Retinal pigment epithelial cell (primary cell): ENCODE results near the gene SORT1.

Source experiments
- DNase-seq: peaks from one replicate; pipeline ENCODE4 v3.0.0-alpha.2; 2010; ENCODE audit warnings: low read depth
- H3K4me3 ChIP-seq: 2 replicates; pipeline ENCODE4 v1.5.1; 2011; ENCODE audit warnings: mild to moderate bottlenecking, low read length, control low read depth, moderate library complexity
- TF ChIP-seq, protein P1 (sequence below): conservative IDR thresholded peaks from 2 replicates; pipeline ENCODE4 v1.5.1; 2011; ENCODE audit warnings: low read depth, low read length, control low read depth, inconsistent platforms

SORT1 gene

DNA sequence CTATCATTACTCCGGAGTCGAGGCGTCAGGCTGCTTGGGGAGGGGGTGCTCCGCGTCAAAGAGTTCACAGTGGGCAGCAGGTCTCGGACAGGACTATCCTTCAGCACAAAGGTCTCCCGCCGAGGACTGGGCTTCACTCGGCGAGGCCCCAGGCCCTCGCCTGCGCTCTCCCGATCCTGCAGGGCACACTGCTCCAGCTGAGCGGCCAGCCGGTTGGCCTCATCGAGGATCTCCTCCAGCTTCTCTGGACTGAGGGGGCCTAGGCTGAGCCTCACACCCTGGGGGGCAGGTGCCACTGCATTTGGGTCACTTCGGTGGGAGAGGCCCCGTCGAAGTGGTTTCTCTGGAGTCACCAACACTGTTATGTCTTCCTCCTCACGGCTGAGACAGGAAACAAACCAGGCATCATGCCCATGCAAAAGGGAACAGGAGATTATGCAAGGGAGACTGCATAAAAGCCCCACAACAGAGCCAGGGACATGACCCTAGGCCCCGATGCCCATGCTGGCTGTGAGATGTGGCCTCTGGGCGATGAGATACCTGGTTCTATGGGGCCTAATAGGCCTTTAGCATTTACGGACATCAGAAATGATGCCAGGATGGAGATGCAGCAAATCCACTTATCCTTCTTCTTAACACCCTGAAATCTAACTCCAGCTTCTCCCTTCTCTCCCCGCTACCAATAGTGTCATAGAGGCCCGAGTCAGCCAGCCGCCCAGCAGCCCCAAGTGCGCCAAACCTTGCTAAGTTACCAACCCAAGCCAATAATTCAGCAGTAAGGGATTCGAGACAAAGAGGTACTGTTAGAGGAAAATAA is 115.8 kb downstream of the SORT1 start:
- no peak for DNase-seq
- TF ChIP-seq, protein P1, sequence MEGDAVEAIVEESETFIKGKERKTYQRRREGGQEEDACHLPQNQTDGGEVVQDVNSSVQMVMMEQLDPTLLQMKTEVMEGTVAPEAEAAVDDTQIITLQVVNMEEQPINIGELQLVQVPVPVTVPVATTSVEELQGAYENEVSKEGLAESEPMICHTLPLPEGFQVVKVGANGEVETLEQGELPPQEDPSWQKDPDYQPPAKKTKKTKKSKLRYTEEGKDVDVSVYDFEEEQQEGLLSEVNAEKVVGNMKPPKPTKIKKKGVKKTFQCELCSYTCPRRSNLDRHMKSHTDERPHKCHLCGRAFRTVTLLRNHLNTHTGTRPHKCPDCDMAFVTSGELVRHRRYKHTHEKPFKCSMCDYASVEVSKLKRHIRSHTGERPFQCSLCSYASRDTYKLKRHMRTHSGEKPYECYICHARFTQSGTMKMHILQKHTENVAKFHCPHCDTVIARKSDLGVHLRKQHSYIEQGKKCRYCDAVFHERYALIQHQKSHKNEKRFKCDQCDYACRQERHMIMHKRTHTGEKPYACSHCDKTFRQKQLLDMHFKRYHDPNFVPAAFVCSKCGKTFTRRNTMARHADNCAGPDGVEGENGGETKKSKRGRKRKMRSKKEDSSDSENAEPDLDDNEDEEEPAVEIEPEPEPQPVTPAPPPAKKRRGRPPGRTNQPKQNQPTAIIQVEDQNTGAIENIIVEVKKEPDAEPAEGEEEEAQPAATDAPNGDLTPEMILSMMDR: no peak
- peak overlapping the region; percentile 88 for H3K4me3 ChIP-seq

DNA sequence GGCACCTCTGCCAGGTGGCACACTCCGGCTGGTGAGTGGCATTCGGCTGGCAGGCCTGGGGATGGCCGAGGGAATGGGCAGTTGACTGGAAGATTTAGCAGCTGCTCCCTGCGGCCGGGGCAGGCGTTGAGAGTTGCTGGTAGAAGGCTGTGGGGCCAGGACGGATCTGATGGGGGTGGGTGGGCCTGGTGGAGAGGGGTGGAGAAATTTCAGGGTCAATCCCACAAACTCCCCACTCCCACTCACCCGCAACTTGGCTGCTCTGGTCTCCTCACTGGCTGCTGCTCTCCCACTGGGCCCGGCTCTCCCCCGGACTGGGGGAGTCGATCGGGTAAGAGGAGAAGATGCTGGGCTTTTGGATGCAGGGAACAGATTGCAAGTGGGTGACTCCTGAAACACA is 116.9 kb downstream of the SORT1 start:
- no peak for DNase-seq
- TF ChIP-seq, protein P1: no peak
- H3K4me3 ChIP-seq: no peak overlapping the region

DNA sequence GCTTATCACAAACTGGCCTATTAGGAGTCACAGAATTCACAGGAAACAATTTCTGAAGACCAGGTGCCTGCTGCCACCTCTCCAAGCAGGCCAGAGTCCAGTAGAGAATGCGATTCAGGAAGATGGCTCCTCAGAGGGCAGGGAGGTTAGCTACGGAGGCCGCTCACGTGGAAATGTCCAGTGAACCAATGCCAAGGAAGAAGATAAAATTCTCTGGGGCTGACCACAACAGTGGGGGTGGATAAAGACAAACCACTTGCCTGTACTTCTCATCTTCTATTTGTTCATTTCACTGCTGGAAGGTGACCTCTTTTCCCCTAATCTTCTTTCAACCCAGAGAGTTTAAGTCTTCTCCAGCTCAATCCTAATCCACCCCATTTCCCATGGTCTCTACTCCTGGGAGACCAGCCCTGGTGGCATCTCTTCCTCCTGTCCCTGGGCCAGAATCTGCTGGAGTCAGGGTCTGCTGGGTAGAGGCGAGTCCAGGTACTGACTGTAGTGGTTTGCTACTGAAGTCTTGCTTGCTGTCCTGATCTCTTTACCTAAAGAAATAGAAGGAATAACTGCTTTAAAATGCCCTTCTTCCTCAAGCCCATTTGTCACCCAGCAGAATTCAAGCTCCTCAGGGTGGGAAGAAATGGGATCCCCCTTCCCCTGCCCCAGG is 118.0 kb downstream of the SORT1 start:
- H3K4me3 ChIP-seq: no peak overlapping the region
- TF ChIP-seq, protein P1: no peak
- no peak for DNase-seq

DNA sequence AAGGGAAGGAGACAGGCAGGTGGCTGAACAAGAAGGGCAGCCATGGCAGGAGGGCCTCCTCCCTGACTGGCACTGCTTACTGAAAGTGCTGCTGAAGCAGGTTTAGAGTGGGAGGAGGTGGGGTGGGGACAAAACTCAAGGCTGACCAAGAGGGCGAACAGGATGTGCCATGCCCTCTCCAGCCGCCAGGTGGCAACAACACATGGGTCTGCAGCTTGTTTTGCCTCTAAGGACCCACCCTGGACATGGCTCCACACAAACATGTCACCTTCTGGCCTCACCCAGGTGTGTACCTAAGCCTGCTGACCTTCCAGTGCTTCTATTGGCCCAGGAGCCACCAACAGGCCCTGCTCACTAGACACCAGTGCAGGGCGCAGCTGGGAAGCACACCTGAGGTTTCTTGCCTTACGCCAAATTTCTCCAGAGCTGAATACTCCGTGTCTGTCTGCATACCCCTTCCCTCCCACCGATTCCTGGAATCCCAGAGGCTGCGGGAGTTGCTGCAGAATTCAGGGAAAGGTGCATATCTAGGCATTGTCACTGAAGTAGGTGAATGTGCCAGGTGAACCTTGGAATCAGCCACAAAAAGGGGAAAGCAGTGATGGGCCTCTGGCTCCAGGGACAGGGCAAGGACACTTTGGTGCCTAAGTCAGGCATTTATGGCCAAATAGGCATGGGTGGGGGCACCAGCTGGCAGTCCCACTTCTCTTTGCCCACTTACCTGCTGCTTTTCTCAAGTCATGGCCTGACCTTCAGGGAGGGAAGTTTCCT is 120.1 kb downstream of the SORT1 start:
- TF ChIP-seq, protein P1: peak; percentile 94
- no peak for DNase-seq
- H3K4me3 ChIP-seq: no peak overlapping the region

DNA sequence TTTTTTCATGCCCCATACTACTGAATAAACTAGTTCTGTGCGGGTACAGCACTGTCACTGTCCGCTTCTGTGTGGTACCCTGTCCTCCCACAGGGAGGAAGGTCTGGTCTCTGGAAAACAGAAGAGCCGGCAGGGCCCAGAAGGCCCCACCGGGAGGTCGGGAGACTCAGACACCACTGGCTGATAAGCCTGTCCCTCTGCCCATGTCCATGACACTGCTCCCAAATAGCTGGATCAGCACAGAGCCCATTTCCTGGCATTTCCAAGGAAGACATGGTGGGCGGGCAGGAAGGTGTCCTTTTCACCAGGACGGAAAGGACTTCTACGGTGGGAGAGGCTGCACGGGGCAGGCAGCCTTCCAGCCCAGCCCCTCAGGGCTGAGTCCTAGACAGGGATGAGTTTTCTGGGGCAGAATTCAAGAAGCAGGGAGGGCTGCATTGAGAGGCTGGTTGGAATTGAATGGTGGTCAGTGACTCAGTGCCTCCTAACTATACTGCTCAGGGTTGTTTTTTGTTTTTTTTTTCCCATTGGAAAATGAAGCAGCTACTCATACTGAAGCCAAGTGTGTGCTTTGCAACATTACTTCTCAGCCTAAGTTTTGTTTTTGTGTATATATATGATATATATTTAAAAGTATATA is 121.9 kb downstream of the SORT1 start:
- no peak overlapping the region for H3K4me3 ChIP-seq
- no peak for DNase-seq

More for the DNA sequence above, 121.9 kb downstream of the SORT1 start:
- TF ChIP-seq, protein P1: no peak
